ENCODE data around the gene JADE2.
A peak's percentile ranks its signal among the peaks of the same experiment; 100 is the strongest.

Gene JADE2

GRCh38 chr5:134567641-134568336 lies 42.3 kb downstream of the JADE2 start:
- H3K9me3 Mint-ChIP-seq: no peaks in the 10 kb centered on the region
- H3K27me3 Mint-ChIP-seq (ENCODE audit: low read depth): peaks cover 9% of the 10 kb centered on the region
- H3K4me3 Mint-ChIP-seq: no peak overlapping the region
- H3K4me1 Mint-ChIP-seq: peaks cover 24% of the 10 kb centered on the region
- TF ChIP-seq, protein P1, sequence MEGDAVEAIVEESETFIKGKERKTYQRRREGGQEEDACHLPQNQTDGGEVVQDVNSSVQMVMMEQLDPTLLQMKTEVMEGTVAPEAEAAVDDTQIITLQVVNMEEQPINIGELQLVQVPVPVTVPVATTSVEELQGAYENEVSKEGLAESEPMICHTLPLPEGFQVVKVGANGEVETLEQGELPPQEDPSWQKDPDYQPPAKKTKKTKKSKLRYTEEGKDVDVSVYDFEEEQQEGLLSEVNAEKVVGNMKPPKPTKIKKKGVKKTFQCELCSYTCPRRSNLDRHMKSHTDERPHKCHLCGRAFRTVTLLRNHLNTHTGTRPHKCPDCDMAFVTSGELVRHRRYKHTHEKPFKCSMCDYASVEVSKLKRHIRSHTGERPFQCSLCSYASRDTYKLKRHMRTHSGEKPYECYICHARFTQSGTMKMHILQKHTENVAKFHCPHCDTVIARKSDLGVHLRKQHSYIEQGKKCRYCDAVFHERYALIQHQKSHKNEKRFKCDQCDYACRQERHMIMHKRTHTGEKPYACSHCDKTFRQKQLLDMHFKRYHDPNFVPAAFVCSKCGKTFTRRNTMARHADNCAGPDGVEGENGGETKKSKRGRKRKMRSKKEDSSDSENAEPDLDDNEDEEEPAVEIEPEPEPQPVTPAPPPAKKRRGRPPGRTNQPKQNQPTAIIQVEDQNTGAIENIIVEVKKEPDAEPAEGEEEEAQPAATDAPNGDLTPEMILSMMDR (IDR thresholded peaks at IDR 0.05; ENCODE audit: unreplicated experiment in 3 of 3): no peak
- H3K27ac Mint-ChIP-seq: no peak overlapping the region
- H3K36me3 Mint-ChIP-seq (ENCODE audit: low read depth): peaks cover 11% of the 10 kb centered on the region

- Mint-ChIP-seq H3K9me3 (no peaks in the 10 kb centered on the region), H3K27me3 (ENCODE audit: low read depth) (peaks cover 9% of the 10 kb centered on the region), H3K4me1 (peaks cover 24% of the 10 kb centered on the region), H3K27ac (no peak overlapping the region), H3K4me3 (no peak overlapping the region), H3K36me3 (ENCODE audit: low read depth) (peaks cover 11% of the 10 kb centered on the region)
- TF ChIP-seq, protein P1 (IDR thresholded peaks at IDR 0.05; ENCODE audit: unreplicated experiment in 3 of 3): no peak
Measured at GRCh38 chr5:134568337-134568700, 42.8 kb downstream of the JADE2 start.

DNA sequence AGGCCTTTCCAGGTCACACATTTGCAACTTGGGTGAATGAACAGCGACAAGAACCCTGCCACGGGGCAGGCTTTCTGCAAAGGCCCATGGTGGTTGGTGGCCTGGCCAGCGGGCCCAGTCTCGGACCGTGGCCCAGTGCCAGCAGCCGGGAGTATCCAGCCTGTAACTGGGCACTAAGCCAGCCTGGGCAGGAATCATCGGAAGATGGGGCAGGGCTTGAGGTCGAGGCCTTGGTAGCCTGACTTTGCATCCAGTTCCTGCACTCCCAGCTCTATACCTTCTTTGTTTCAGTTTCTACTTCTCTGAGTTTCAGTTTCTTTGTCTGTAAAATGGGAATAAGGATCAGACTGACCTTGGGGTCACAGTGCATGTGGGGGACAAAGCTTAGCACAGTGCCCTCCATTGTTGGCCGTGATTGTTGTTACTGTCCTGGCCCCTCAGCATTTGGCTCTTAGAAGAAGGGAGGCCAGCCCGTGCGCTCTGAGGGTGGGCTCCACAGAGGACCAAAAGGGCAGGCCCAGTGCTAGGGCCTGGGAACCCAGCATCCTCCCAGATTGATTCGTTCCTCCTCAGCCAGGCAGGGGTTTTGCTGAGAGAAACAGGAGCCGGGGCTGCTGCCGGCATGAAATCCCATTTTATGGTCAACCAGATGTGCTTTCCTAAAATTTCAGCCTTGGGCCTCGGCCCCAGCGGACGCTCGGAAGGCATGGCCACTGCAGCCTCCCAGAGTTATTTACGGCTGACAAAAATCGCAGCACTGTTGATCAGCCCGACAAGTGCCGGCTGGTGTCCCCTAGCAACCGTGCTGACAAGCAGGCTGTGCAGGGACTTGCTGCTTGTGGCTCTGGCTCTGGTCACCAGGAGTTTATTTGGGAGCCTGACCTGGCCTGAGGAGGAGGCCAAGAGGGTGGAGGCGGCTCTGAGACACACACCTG lies 43.6 kb downstream of the JADE2 start:
- Mint-ChIP-seq H3K27me3 (ENCODE audit: low read depth) (peaks cover 10% of the 10 kb centered on the region), H3K9me3 (no peaks in the 10 kb centered on the region), H3K4me1 (peaks cover 24% of the 10 kb centered on the region), H3K27ac (peak overlapping the region in 2 of 3 experiments; percentile 35 to 54), H3K36me3 (ENCODE audit: low read depth) (peaks cover 8% of the 10 kb centered on the region), H3K4me3 (no peak overlapping the region)
- TF ChIP-seq, protein P1 (IDR thresholded peaks at IDR 0.05; ENCODE audit: unreplicated experiment in 3 of 3): no peak

DNA sequence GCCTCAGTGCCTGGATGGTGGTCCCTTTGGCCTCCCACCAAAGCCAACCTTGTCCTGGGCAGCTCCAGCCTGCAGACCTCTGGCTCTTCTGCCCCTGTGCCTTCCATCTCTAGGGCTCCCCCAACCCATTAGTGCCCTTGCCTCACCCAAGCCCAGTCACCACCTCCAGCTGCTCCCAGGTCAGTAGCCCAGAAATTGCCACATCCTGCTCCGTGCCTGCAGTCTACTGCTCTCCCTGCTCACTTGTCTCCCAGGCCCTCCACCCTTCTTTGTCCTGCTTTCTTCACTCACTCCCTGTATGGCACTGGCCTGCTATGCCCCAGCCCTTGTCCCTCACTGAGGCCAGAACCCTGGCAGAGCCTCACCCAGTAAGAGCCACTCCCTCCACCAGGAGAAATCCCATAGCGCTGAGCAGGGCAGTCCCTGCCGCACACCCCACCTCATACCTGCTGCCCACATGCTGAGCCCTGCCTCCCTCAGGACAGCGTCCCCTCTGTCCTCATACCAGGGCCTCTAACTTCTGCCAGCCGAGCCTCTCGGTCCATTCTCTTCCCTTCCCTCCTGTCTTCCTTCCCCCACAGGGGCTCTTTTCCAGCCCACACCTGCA lies 44.4 kb downstream of the JADE2 start:
- H3K36me3 Mint-ChIP-seq (ENCODE audit: low read depth): peaks cover 7% of the 10 kb centered on the region
- no peaks in the 10 kb centered on the region for H3K9me3 Mint-ChIP-seq
- H3K27ac Mint-ChIP-seq: peak overlapping the region in 1 of 3 experiments; percentile 54
- H3K4me3 Mint-ChIP-seq: peak overlapping the region in 1 of 3 experiments; percentile 31
- peaks cover 24% of the 10 kb centered on the region for H3K4me1 Mint-ChIP-seq
- TF ChIP-seq, protein P1 (IDR thresholded peaks at IDR 0.05; ENCODE audit: unreplicated experiment in 3 of 3): no peak
- peaks cover 10% of the 10 kb centered on the region for H3K27me3 Mint-ChIP-seq (ENCODE audit: low read depth)

GRCh38 chr5:134570365-134570758 lies 44.9 kb downstream of the JADE2 start:
- H3K9me3 Mint-ChIP-seq: no peaks in the 10 kb centered on the region
- no peak overlapping the region for H3K4me3 Mint-ChIP-seq
- TF ChIP-seq, protein P1 (IDR thresholded peaks at IDR 0.05; ENCODE audit: unreplicated experiment in 3 of 3): no peak
- peaks cover 7% of the 10 kb centered on the region for H3K36me3 Mint-ChIP-seq (ENCODE audit: low read depth)
- peak overlapping the region in 1 of 3 experiments; percentile 47 for H3K27ac Mint-ChIP-seq
- peaks cover 10% of the 10 kb centered on the region for H3K27me3 Mint-ChIP-seq (ENCODE audit: low read depth)
- H3K4me1 Mint-ChIP-seq: peaks cover 24% of the 10 kb centered on the region
